HCT116 (cell line): ENCODE measurements around the gene SLC16A1. TPM values are rescaled to one million over a fixed set of nuclear protein-coding genes. Genes with fewer than 3 reads are reported as not detected.

ENCODE experiments used
- ATAC-seq: fragments of 200-7000 bp; cut with Tn5 transposase; 2 replicates; pipeline ENCODE4 v1.9.1; 2020; ENCODE audit warnings: mild to moderate bottlenecking, moderate library complexity
- BruUV-seq: library from RNA; stranded (reverse); fragments of 400-500 nt; replicated peaks from 2 replicates; lab custom pipeline; 2021; lab: Mats Ljungman, UMichigan
- CTCF ChIA-PET: fragments of 300-600 bp; sonication (Branson Sonifier 250); formaldehyde crosslinking; loops from one replicate; lab custom pipeline; 2021; ENCODE audit warnings: antibody characterized with exemption; lab: Charles Lee
- POLR2A ChIA-PET: fragments of 300-600, 350-600 bp; sonication (Branson Sonifier 250); formaldehyde crosslinking; loops from one replicate; lab custom pipeline; 2021; ENCODE audit warnings: antibody characterized with exemption; lab: Charles Lee
- RAD21 ChIA-PET, 2 experiments: fragments of 300-600 bp; sonication (Branson Sonifier 250); formaldehyde crosslinking; loops; one replicate each; lab custom pipeline; 2023; ENCODE audit warnings: low total read pairs in 2 of 2; ENCODE audit not compliant: uncharacterized antibody in 2 of 2, unreplicated experiment in 2 of 2, low non-redundant PET in 1 of 2; lab: Charles Lee
- DNase-seq: peaks from one replicate; pipeline ENCODE4 v3.0.0-alpha.2; 2010; ENCODE audit warnings: low read depth, low spot score
- H2AFZ ChIP-seq: fragments of 200-600 bp; shearing (Covaris generic), sonication (generic); 2 replicates; pipeline ENCODE4 v1.6.1; 2017; ENCODE audit warnings: low read depth, mixed run types, mixed read lengths, antibody characterized with exemption, low read length; ENCODE audit not compliant: poor library complexity, severe bottlenecking
- H3K27ac ChIP-seq: 2 replicates; pipeline ENCODE4 v1.5.1; 2012; ENCODE audit warnings: low read depth, low read length
- H3K27me3 ChIP-seq: fragments of 200-600 bp; sonication (generic); 2 replicates; pipeline ENCODE4 v1.6.1; 2016; ENCODE audit warnings: mixed run types, low read length, mixed read lengths; ENCODE audit not compliant: insufficient read depth
- H3K36me3 ChIP-seq, 2 experiments: fragments of 200-500 bp in 1 of 2; fragments of 200-600 bp in 1 of 2; sonication (Bioruptor generic) in 1 of 2; sonication (generic) in 1 of 2; 2 replicates each; pipeline versions ENCODE4 v1.5.1 to v1.6.1; 2014 to 2016; ENCODE audit warnings: low read length in 2 of 2, inconsistent platforms in 1 of 2, mixed read lengths in 1 of 2, mixed run types in 1 of 2; ENCODE audit not compliant: insufficient read depth in 2 of 2, control insufficient read depth in 1 of 2
- H3K4me1 ChIP-seq, 2 experiments: fragments of 200-600 bp in 1 of 2; sonication (generic) in 1 of 2; 2 replicates each; pipeline versions ENCODE4 v1.5.1 to v1.6.1; 2012 to 2017; ENCODE audit warnings: low read length in 2 of 2, inconsistent platforms in 1 of 2, mild to moderate bottlenecking in 1 of 2, mixed read lengths in 1 of 2, mixed run types in 1 of 2, moderate library complexity in 1 of 2; ENCODE audit not compliant: insufficient read depth in 2 of 2, control insufficient read depth in 1 of 2
- H3K4me2 ChIP-seq: fragments of 200-600 bp; sonication (generic); 2 replicates; pipeline ENCODE4 v1.6.1; 2017; ENCODE audit warnings: mixed run types, low read length, mixed read lengths
- H3K4me3 ChIP-seq, 2 experiments: fragments of 200-600 bp in 1 of 2; sonication (generic) in 1 of 2; replicated peaks in 1 of 2; 2 replicates each; pipeline ENCODE4 v1.5.1; 2011 to 2016; ENCODE audit warnings: low read length in 2 of 2, control low read depth in 1 of 2, low read depth in 1 of 2, mild to moderate bottlenecking in 1 of 2, mixed read lengths in 1 of 2, mixed run types in 1 of 2
- H3K79me2 ChIP-seq: fragments of 200-600 bp; sonication (generic); 2 replicates; pipeline ENCODE4 v1.6.1; 2017; ENCODE audit warnings: mild to moderate bottlenecking, mixed run types, low read length, moderate library complexity, mixed read lengths; ENCODE audit not compliant: insufficient read depth
- H3K9ac ChIP-seq: fragments of 200-600 bp; sonication (generic); 2 replicates; pipeline ENCODE4 v1.6.1; 2016; ENCODE audit warnings: low read length, mixed read lengths
- H3K9me2 ChIP-seq: fragments of 200-600 bp; sonication (generic), shearing (Covaris generic); 2 replicates; pipeline ENCODE4 v1.6.1; 2017; ENCODE audit warnings: mixed run types, mild to moderate bottlenecking, moderate library complexity; ENCODE audit not compliant: insufficient read depth
- H3K9me3 ChIP-seq, 2 experiments: fragments of 200-500 bp in 1 of 2; fragments of 200-600 bp in 1 of 2; sonication (Bioruptor generic) in 1 of 2; sonication (generic) in 1 of 2; 2 replicates each; pipeline ENCODE4 v1.6.1; 2014 to 2017; ENCODE audit warnings: low read length in 2 of 2, mixed read lengths in 2 of 2, inconsistent platforms in 1 of 2, low read depth in 1 of 2, mild to moderate bottlenecking in 1 of 2, mixed run types in 1 of 2, moderate library complexity in 1 of 2; ENCODE audit not compliant: control insufficient read depth in 1 of 2, insufficient read depth in 1 of 2
- H4K20me1 ChIP-seq: fragments of 200-600 bp; sonication (generic), shearing (Covaris generic); 2 replicates; pipeline ENCODE4 v1.6.1; 2017; ENCODE audit warnings: mixed run types, mild to moderate bottlenecking, moderate library complexity; ENCODE audit not compliant: insufficient read depth
- ELF1 ChIP-seq: IDR thresholded peaks from 2 replicates; pipeline ENCODE4 v1.6.1; 2012; ENCODE audit warnings: low read depth, borderline replicate concordance
- EZH2 ChIP-seq: fragments of 200-600 bp; sonication (generic); IDR thresholded peaks from 2 replicates; pipeline ENCODE4 v1.6.1; 2017; ENCODE audit warnings: antibody characterized with exemption, mixed run types
- POLR2A ChIP-seq: IDR thresholded peaks from 2 replicates; pipeline ENCODE4 v1.7.0; 2011; ENCODE audit warnings: borderline replicate concordance; ENCODE audit not compliant: insufficient read depth, insufficient read length; ENCODE audit errors: extremely low read depth
- RAD21 ChIP-seq: IDR thresholded peaks from 2 replicates; pipeline ENCODE4 v1.6.1; 2012; ENCODE audit warnings: low read depth, mild to moderate bottlenecking
- SIN3A ChIP-seq: IDR thresholded peaks from 2 replicates; pipeline ENCODE4 v1.6.1; 2012; ENCODE audit warnings: low read depth
- SRF ChIP-seq: IDR thresholded peaks from 2 replicates; pipeline ENCODE4 v1.6.1; 2012; ENCODE audit warnings: low read depth
- intact Hi-C: fragments of 100-400 bp; cut with micrococcal nuclease; formaldehyde crosslinking; loops from 2 replicates; pipeline ENCODE4 v1.10.0; 2022
- total RNA-seq: library from RNA; stranded (reverse); gene quantifications from one replicate; pipeline ENCODE4 v1.2.1, GENCODE V29; 2021; ENCODE audit not compliant: unreplicated experiment
- TF ChIP-seq, protein P1 (sequence below), 3 experiments: fragments of 200-600 bp in 1 of 3; sonication (generic) in 1 of 3; IDR thresholded peaks in 2 of 3; conservative IDR thresholded peaks in 1 of 3; 2 replicates each; pipeline ENCODE4 v1.5.1; 2012 to 2017; ENCODE audit warnings: low read depth in 2 of 3, low read length in 2 of 3, antibody characterized with exemption in 1 of 3, borderline replicate concordance in 1 of 3, control low read depth in 1 of 3, mild to moderate bottlenecking in 1 of 3, mixed read lengths in 1 of 3, mixed run types in 1 of 3, moderate library complexity in 1 of 3; ENCODE audit not compliant: insufficient read depth in 1 of 3
- TF ChIP-seq, protein P2 (sequence below): IDR thresholded peaks from 2 replicates; pipeline ENCODE4 v1.6.1; 2011; ENCODE audit warnings: mild to moderate bottlenecking, low read length, moderate library complexity; ENCODE audit not compliant: insufficient replicate concordance; ENCODE audit errors: extremely low read depth
- TF ChIP-seq, protein P3 (sequence below): IDR thresholded peaks from 2 replicates; pipeline ENCODE4 v1.6.1; 2012

Gene SLC16A1
- total RNA-seq, 1 experiment from 2014 or later, result 96.7 TPM

GRCh38 chr1:112998592-112999235, 42.7 kb upstream of the SLC16A1 start:
- DNase-seq (no peak), ATAC-seq (no peak)
- H3K4me2 ChIP-seq, result no peak overlapping the region
- no peaks in the 10 kb centered on the region for H3K9me2 ChIP-seq
- RAD21 ChIA-PET, result no interaction called here
- H2AFZ ChIP-seq, result no peak overlapping the region
- H3K79me2 ChIP-seq, result no peaks in the 10 kb centered on the region
- H3K27ac ChIP-seq, result no peak overlapping the region
- TF ChIP-seq EZH2, result no peak
- TF ChIP-seq POLR2A, result no peak
- no peak for TF ChIP-seq RAD21
- no peak for TF ChIP-seq SRF
- no peak for TF ChIP-seq SIN3A
- TF ChIP-seq ELF1, result no peak
- TF ChIP-seq, protein P1, sequence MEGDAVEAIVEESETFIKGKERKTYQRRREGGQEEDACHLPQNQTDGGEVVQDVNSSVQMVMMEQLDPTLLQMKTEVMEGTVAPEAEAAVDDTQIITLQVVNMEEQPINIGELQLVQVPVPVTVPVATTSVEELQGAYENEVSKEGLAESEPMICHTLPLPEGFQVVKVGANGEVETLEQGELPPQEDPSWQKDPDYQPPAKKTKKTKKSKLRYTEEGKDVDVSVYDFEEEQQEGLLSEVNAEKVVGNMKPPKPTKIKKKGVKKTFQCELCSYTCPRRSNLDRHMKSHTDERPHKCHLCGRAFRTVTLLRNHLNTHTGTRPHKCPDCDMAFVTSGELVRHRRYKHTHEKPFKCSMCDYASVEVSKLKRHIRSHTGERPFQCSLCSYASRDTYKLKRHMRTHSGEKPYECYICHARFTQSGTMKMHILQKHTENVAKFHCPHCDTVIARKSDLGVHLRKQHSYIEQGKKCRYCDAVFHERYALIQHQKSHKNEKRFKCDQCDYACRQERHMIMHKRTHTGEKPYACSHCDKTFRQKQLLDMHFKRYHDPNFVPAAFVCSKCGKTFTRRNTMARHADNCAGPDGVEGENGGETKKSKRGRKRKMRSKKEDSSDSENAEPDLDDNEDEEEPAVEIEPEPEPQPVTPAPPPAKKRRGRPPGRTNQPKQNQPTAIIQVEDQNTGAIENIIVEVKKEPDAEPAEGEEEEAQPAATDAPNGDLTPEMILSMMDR (IDR thresholded peaks at IDR 0.05 in 2 of 3, conservative IDR thresholded peaks at IDR 0.05 in 1 of 3; ENCODE audit: borderline replicate concordance in 1 of 3, insufficient read depth in 1 of 3, low read depth in 2 of 3, low read length in 2 of 3), result no peak
- TF ChIP-seq, protein P2, sequence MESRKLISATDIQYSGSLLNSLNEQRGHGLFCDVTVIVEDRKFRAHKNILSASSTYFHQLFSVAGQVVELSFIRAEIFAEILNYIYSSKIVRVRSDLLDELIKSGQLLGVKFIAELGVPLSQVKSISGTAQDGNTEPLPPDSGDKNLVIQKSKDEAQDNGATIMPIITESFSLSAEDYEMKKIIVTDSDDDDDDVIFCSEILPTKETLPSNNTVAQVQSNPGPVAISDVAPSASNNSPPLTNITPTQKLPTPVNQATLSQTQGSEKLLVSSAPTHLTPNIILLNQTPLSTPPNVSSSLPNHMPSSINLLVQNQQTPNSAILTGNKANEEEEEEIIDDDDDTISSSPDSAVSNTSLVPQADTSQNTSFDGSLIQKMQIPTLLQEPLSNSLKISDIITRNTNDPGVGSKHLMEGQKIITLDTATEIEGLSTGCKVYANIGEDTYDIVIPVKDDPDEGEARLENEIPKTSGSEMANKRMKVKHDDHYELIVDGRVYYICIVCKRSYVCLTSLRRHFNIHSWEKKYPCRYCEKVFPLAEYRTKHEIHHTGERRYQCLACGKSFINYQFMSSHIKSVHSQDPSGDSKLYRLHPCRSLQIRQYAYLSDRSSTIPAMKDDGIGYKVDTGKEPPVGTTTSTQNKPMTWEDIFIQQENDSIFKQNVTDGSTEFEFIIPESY, result no peak
- TF ChIP-seq, protein P3, sequence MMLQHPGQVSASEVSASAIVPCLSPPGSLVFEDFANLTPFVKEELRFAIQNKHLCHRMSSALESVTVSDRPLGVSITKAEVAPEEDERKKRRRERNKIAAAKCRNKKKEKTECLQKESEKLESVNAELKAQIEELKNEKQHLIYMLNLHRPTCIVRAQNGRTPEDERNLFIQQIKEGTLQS, result no peak
- TF ChIP-seq, all 23 proteins: peak for 0
- no peaks in the 10 kb centered on the region for H3K4me1 ChIP-seq
- BruUV-seq, result no TSS peak
- H3K36me3 ChIP-seq, result no peaks in the 10 kb centered on the region
- ChIA-PET CTCF (no interaction called here), POLR2A (no interaction called here)
- intact Hi-C loops, result no loop called here
- H3K9me3 ChIP-seq, result no peaks in the 10 kb centered on the region
- no peaks in the 10 kb centered on the region for H3K27me3 ChIP-seq
- H4K20me1 ChIP-seq, result no peaks in the 10 kb centered on the region
- no peak overlapping the region for H3K9ac ChIP-seq
- H3K4me3 ChIP-seq, result no peak overlapping the region
